ENCODE data around the gene RALGAPA2. TPM values are rescaled to one million over a fixed set of nuclear protein-coding genes. Genes with fewer than 3 reads are reported as not detected.

The RALGAPA2 gene
- total and polyA plus RNA-seq, 2 of the 13 experiments (the other 11 are each of a cell fraction or from before 2014, with no cell fraction given), result 13.8 to 17.7 TPM

DNA sequence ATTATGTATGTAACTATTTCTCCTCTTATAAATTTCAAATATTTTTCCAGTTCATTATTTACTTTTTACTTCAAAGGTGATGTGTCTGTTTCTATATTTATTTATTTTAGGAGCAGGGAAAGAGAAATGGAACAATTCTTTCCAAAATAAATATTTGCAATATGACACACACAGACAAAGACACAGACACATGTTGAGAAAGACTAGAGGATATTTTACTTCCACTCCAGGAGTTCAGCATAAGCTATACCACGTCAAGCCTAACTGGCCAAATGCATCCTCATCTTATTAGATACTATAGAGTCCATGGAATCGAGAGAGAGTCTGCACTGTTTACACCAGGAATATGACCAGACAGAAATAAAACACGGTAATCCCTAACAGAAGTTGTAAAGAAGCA is 13.3 kb downstream of the RALGAPA2 start (continued):
- TF ChIP-seq NFAT5 (CRISPR knock-in tag; IDR thresholded peaks at IDR 0.05) (no peak), ATRX (CRISPR knock-in tag; IDR thresholded peaks at IDR 0.05; ENCODE audit: borderline replicate concordance) (no peak), ZNF790 (CRISPR knock-in tag; IDR thresholded peaks at IDR 0.05; ENCODE audit: borderline replicate concordance) (no peak), ZNF207 (IDR thresholded peaks at IDR 0.05; ENCODE audit: borderline replicate concordance) (no peak), ZNF275 (CRISPR knock-in tag; IDR thresholded peaks at IDR 0.05; ENCODE audit: borderline replicate concordance) (no peak), ZNF567 (CRISPR knock-in tag; IDR thresholded peaks at IDR 0.05; ENCODE audit: borderline replicate concordance) (no peak), NPAS2 (CRISPR knock-in tag; IDR thresholded peaks at IDR 0.05; ENCODE audit: borderline replicate concordance) (no peak), BCL3 (CRISPR knock-in tag; IDR thresholded peaks at IDR 0.05) (no peak), ZNF773 (CRISPR knock-in tag; IDR thresholded peaks at IDR 0.05; ENCODE audit: borderline replicate concordance) (no peak), ZFP36 (IDR thresholded peaks at IDR 0.05; ENCODE audit: borderline replicate concordance, low read depth, low read length, partially characterized antibody) (no peak), ZNF629 (CRISPR knock-in tag; conservative IDR thresholded peaks at IDR 0.05) (no peak), ATF1 (CRISPR knock-in tag; IDR thresholded peaks at IDR 0.05) (peak; percentile 50; the same call in 1 of the 2 replicates), ZNF660 (CRISPR knock-in tag; IDR thresholded peaks at IDR 0.05; ENCODE audit: borderline replicate concordance, low read depth) (no peak), CEBPG (CRISPR knock-in tag; IDR thresholded peaks at IDR 0.05) (peak; percentile 73), RXRB (CRISPR knock-in tag; IDR thresholded peaks at IDR 0.05; ENCODE audit: borderline replicate concordance) (peak; percentile 63; the same call in 1 of the 2 replicates), GATAD1 (CRISPR knock-in tag; IDR thresholded peaks at IDR 0.05) (no peak; the same call in 1 of the 2 replicates)
- TF ChIP-seq, protein P1, sequence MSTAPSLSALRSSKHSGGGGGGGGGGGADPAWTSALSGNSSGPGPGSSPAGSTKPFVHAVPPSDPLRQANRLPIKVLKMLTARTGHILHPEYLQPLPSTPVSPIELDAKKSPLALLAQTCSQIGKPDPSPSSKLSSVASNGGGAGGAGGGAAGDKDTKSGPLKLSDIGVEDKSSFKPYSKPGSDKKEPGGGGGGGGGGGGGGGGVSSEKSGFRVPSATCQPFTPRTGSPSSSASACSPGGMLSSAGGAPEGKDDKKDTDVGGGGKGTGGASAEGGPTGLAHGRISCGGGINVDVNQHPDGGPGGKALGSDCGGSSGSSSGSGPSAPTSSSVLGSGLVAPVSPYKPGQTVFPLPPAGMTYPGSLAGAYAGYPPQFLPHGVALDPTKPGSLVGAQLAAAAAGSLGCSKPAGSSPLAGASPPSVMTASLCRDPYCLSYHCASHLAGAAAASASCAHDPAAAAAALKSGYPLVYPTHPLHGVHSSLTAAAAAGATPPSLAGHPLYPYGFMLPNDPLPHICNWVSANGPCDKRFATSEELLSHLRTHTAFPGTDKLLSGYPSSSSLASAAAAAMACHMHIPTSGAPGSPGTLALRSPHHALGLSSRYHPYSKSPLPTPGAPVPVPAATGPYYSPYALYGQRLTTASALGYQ (CRISPR knock-in tag; IDR thresholded peaks at IDR 0.05), result no peak; the same call in 1 of the 2 replicates
- TF ChIP-seq, protein P2, sequence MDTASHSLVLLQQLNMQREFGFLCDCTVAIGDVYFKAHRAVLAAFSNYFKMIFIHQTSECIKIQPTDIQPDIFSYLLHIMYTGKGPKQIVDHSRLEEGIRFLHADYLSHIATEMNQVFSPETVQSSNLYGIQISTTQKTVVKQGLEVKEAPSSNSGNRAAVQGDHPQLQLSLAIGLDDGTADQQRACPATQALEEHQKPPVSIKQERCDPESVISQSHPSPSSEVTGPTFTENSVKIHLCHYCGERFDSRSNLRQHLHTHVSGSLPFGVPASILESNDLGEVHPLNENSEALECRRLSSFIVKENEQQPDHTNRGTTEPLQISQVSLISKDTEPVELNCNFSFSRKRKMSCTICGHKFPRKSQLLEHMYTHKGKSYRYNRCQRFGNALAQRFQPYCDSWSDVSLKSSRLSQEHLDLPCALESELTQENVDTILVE (CRISPR knock-in tag; IDR thresholded peaks at IDR 0.05), result peak; percentile 41; the same call in 1 of the 2 replicates

All from HepG2 (cell line).